ENCODE results near the gene PPP1R7. TPM values are rescaled to one million over a fixed set of nuclear protein-coding genes. Genes with fewer than 3 reads are reported as not detected.

PPP1R7 gene
- total RNA-seq, 4 donors from 2014 or later = 37.8 to 104 (median 44.4) TPM

DNA sequence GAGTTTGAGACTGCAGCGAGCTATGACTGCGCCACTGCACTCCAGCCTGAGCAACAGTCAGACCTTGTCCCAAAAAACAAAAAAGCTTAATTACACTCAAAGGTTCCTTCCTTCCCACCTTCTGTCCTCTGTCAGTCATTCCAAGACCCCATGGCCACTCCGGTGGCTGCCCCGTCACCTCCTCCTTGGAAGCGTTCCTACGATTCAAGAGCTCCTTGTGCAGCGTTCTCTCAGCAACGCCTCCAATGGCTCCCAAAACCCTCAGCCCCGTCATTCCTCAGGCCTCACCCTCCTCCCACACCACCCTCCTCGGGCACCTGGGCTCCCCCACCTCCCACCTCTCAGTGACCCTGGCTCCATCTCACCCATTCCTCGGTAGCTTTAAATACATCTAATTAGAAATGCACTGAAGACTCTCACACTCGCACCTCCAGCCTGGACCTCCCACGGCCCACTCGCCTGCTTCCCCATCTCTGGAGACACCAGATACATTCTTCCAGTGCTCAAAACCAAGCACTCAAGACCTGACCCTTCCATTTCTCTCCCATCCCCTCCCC, 9.0 kb upstream of the PPP1R7 start:
- Histone ChIP-seq H3K9me3 (no peaks in the 10 kb centered on the region), H3K27me3 (no peaks in the 10 kb centered on the region), H3K27ac (no peak overlapping the region), H3K4me1 (no peaks in the 10 kb centered on the region), H3K4me3 (no peak overlapping the region), H3K36me3 (peaks cover 34% of the 10 kb centered on the region)
- TF ChIP-seq POLR2A (IDR thresholded peaks at IDR 0.05) (no peak), POLR2AphosphoS5 (IDR thresholded peaks at IDR 0.05) (no peak), EP300 (IDR thresholded peaks at IDR 0.05) (no peak)
- TF ChIP-seq, protein P1, sequence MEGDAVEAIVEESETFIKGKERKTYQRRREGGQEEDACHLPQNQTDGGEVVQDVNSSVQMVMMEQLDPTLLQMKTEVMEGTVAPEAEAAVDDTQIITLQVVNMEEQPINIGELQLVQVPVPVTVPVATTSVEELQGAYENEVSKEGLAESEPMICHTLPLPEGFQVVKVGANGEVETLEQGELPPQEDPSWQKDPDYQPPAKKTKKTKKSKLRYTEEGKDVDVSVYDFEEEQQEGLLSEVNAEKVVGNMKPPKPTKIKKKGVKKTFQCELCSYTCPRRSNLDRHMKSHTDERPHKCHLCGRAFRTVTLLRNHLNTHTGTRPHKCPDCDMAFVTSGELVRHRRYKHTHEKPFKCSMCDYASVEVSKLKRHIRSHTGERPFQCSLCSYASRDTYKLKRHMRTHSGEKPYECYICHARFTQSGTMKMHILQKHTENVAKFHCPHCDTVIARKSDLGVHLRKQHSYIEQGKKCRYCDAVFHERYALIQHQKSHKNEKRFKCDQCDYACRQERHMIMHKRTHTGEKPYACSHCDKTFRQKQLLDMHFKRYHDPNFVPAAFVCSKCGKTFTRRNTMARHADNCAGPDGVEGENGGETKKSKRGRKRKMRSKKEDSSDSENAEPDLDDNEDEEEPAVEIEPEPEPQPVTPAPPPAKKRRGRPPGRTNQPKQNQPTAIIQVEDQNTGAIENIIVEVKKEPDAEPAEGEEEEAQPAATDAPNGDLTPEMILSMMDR (IDR thresholded peaks at IDR 0.05) = no peak
- DNase-seq (ENCODE audit: low spot score in 2 of 2) = no peak
- 94% methylated on average over 14 of the region's 14 CpGs for WGBS

- Histone ChIP-seq H3K4me3 (no peak overlapping the region), H3K27me3 (no peaks in the 10 kb centered on the region), H3K4me1 (no peaks in the 10 kb centered on the region), H3K36me3 (peaks cover 26% of the 10 kb centered on the region), H3K9me3 (no peaks in the 10 kb centered on the region), H3K27ac (no peak overlapping the region)
- no peak for DNase-seq (ENCODE audit: low spot score in 2 of 2)
- whole genome bisulfite sequencing = 95% methylated on average over 6 of the region's 6 CpGs
- TF ChIP-seq POLR2A (IDR thresholded peaks at IDR 0.05) (no peak), POLR2AphosphoS5 (IDR thresholded peaks at IDR 0.05) (no peak), EP300 (IDR thresholded peaks at IDR 0.05) (no peak)
- TF ChIP-seq, protein P1 (IDR thresholded peaks at IDR 0.05) = no peak
Observed at GRCh38 chr2:241142063-241142462, 8.2 kb upstream of the PPP1R7 start.

DNA sequence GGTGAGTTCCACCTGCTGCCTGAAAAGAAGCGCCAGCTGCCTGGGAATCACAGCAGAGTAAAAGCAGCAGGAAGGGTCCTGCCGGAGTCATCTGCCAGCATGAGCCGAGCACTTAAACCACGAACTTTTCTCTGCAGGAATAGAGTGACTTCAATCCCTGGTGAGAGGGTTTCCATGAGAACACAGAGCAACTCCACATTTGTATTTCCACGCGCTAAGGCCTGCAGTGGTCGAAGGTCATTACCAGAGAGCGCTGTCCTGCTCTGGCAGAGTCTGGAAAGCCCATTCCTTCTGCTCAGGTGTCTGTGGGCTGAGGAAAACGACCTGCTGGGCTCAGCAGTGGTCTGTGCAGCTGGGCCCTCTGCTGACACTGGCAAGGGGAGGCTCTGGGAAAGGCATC, 7.7 kb upstream of the PPP1R7 start:
- 91% methylated on average over 9 of the region's 9 CpGs for WGBS
- no peaks in the 10 kb centered on the region for H3K9me3 ChIP-seq
- H3K36me3 ChIP-seq = peaks cover 21% of the 10 kb centered on the region
- TF ChIP-seq, protein P1 (IDR thresholded peaks at IDR 0.05) = no peak
- TF ChIP-seq POLR2AphosphoS5 (IDR thresholded peaks at IDR 0.05) = no peak
- no peak for TF ChIP-seq POLR2A (IDR thresholded peaks at IDR 0.05)
- no peak for TF ChIP-seq EP300 (IDR thresholded peaks at IDR 0.05)
- H3K27ac ChIP-seq = no peak overlapping the region
- no peak for DNase-seq (ENCODE audit: low spot score in 2 of 2)
- H3K4me3 ChIP-seq = no peak overlapping the region
- H3K4me1 ChIP-seq = no peaks in the 10 kb centered on the region
- no peaks in the 10 kb centered on the region for H3K27me3 ChIP-seq

- Histone ChIP-seq H3K27me3 (no peaks in the 10 kb centered on the region), H3K4me3 (no peak overlapping the region), H3K36me3 (no peaks in the 10 kb centered on the region), H3K9me3 (no peaks in the 10 kb centered on the region), H3K27ac (no peak overlapping the region), H3K4me1 (peaks cover 22% of the 10 kb centered on the region)
- WGBS = 90% methylated on average over 4 of the region's 4 CpGs
- TF ChIP-seq EP300 (IDR thresholded peaks at IDR 0.05) = no peak
- TF ChIP-seq, protein P1 (IDR thresholded peaks at IDR 0.05) = no peak
- no peak for DNase-seq (ENCODE audit: low spot score in 2 of 2)
Observed at GRCh38 chr2:241146286-241146685, 4.0 kb upstream of the PPP1R7 start.

GRCh38 chr2:241147336-241147735, 2.9 kb upstream of the PPP1R7 start:
- TF ChIP-seq POLR2A (IDR thresholded peaks at IDR 0.05) (no peak), EP300 (IDR thresholded peaks at IDR 0.05) (no peak), POLR2AphosphoS5 (IDR thresholded peaks at IDR 0.05) (no peak)
- TF ChIP-seq, protein P1 (IDR thresholded peaks at IDR 0.05) = no peak
- Histone ChIP-seq H3K4me3 (no peak overlapping the region), H3K36me3 (no peaks in the 10 kb centered on the region), H3K27ac (no peak overlapping the region), H3K4me1 (peaks cover 30% of the 10 kb centered on the region), H3K27me3 (no peaks in the 10 kb centered on the region), H3K9me3 (no peaks in the 10 kb centered on the region)
- WGBS = 96% methylated on average over 3 of the region's 3 CpGs
- DNase-seq (ENCODE audit: low spot score in 2 of 2) = no peak
